ENCODE data around the gene LMNB1. TPM values are rescaled to one million over a fixed set of nuclear protein-coding genes. Genes with fewer than 3 reads are reported as not detected.
A peak's percentile ranks its signal among the peaks of the same experiment; 100 is the strongest.

The LMNB1 gene
- total RNA-seq, 1 experiment from 2014 or later = 220 TPM

DNA sequence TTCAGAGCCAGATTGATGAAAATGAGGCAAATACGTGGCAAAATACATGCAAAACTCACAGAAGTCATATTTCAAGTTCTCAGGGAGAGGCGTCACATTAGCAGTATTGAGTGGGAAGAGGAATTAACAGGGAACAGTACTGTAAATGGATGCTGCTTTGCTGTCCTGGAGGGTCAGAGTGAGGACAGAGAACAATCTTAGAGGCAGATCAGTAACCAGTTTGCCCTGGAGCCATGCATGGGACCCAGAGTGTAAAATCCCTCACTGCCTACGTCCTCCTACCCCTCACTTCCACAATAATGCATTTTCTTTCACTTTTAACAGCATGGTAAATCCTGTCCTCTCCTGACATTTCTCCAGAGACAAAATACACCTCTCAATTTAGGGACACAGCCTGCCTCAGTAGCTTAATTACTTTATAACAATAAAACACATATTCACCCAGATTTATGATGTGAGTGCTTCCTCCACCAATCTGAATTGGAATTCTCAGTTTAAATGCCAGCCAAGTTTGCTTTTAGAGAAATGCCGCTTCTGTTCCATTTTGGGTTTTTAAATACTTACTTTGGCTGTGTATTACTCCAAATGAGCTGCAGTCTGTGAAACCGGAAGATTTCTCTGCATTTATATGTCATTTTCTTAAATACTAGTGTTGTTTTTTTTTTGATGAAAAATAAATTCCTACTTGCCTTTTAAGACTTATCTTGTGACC is 70.0 kb downstream of the LMNB1 start (continued):
- TF ChIP-seq, protein P1, sequence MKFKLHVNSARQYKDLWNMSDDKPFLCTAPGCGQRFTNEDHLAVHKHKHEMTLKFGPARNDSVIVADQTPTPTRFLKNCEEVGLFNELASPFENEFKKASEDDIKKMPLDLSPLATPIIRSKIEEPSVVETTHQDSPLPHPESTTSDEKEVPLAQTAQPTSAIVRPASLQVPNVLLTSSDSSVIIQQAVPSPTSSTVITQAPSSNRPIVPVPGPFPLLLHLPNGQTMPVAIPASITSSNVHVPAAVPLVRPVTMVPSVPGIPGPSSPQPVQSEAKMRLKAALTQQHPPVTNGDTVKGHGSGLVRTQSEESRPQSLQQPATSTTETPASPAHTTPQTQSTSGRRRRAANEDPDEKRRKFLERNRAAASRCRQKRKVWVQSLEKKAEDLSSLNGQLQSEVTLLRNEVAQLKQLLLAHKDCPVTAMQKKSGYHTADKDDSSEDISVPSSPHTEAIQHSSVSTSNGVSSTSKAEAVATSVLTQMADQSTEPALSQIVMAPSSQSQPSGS (CRISPR knock-in tag; IDR thresholded peaks at IDR 0.05; ENCODE audit: borderline replicate concordance, low read depth) = no peak
- TF ChIP-seq, protein P2, sequence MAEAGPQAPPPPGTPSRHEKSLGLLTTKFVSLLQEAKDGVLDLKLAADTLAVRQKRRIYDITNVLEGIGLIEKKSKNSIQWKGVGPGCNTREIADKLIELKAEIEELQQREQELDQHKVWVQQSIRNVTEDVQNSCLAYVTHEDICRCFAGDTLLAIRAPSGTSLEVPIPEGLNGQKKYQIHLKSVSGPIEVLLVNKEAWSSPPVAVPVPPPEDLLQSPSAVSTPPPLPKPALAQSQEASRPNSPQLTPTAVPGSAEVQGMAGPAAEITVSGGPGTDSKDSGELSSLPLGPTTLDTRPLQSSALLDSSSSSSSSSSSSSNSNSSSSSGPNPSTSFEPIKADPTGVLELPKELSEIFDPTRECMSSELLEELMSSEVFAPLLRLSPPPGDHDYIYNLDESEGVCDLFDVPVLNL (CRISPR knock-in tag; IDR thresholded peaks at IDR 0.05; ENCODE audit: borderline replicate concordance, low read depth) = no peak
- TF ChIP-seq, protein P3, sequence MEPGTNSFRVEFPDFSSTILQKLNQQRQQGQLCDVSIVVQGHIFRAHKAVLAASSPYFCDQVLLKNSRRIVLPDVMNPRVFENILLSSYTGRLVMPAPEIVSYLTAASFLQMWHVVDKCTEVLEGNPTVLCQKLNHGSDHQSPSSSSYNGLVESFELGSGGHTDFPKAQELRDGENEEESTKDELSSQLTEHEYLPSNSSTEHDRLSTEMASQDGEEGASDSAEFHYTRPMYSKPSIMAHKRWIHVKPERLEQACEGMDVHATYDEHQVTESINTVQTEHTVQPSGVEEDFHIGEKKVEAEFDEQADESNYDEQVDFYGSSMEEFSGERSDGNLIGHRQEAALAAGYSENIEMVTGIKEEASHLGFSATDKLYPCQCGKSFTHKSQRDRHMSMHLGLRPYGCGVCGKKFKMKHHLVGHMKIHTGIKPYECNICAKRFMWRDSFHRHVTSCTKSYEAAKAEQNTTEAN (CRISPR knock-in tag; IDR thresholded peaks at IDR 0.05) = no peak
- TF ChIP-seq, protein P4, sequence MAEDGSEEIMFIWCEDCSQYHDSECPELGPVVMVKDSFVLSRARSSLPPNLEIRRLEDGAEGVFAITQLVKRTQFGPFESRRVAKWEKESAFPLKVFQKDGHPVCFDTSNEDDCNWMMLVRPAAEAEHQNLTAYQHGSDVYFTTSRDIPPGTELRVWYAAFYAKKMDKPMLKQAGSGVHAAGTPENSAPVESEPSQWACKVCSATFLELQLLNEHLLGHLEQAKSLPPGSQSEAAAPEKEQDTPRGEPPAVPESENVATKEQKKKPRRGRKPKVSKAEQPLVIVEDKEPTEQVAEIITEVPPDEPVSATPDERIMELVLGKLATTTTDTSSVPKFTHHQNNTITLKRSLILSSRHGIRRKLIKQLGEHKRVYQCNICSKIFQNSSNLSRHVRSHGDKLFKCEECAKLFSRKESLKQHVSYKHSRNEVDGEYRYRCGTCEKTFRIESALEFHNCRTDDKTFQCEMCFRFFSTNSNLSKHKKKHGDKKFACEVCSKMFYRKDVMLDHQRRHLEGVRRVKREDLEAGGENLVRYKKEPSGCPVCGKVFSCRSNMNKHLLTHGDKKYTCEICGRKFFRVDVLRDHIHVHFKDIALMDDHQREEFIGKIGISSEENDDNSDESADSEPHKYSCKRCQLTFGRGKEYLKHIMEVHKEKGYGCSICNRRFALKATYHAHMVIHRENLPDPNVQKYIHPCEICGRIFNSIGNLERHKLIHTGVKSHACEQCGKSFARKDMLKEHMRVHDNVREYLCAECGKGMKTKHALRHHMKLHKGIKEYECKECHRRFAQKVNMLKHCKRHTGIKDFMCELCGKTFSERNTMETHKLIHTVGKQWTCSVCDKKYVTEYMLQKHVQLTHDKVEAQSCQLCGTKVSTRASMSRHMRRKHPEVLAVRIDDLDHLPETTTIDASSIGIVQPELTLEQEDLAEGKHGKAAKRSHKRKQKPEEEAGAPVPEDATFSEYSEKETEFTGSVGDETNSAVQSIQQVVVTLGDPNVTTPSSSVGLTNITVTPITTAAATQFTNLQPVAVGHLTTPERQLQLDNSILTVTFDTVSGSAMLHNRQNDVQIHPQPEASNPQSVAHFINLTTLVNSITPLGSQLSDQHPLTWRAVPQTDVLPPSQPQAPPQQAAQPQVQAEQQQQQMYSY (CRISPR knock-in tag; IDR thresholded peaks at IDR 0.05) = no peak
- TF ChIP-seq TP53 (CRISPR knock-in tag; IDR thresholded peaks at IDR 0.05) = no peak
- TF ChIP-seq SOX15 (CRISPR knock-in tag; IDR thresholded peaks at IDR 0.05) = no peak
- no peak for TF ChIP-seq ZNF138 (CRISPR knock-in tag; conservative IDR thresholded peaks at IDR 0.05)
- no peak for TF ChIP-seq ESRRA (CRISPR knock-in tag; IDR thresholded peaks at IDR 0.05; ENCODE audit: borderline replicate concordance)
- TF ChIP-seq, protein P5, sequence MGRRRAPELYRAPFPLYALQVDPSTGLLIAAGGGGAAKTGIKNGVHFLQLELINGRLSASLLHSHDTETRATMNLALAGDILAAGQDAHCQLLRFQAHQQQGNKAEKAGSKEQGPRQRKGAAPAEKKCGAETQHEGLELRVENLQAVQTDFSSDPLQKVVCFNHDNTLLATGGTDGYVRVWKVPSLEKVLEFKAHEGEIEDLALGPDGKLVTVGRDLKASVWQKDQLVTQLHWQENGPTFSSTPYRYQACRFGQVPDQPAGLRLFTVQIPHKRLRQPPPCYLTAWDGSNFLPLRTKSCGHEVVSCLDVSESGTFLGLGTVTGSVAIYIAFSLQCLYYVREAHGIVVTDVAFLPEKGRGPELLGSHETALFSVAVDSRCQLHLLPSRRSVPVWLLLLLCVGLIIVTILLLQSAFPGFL (CRISPR knock-in tag; IDR thresholded peaks at IDR 0.05; ENCODE audit: borderline replicate concordance) = no peak
- no peak for TF ChIP-seq MYBL2 (CRISPR knock-in tag; IDR thresholded peaks at IDR 0.05)
- no peak for TF ChIP-seq NFYB (CRISPR knock-in tag; conservative IDR thresholded peaks at IDR 0.05; ENCODE audit: low read depth)

DNA sequence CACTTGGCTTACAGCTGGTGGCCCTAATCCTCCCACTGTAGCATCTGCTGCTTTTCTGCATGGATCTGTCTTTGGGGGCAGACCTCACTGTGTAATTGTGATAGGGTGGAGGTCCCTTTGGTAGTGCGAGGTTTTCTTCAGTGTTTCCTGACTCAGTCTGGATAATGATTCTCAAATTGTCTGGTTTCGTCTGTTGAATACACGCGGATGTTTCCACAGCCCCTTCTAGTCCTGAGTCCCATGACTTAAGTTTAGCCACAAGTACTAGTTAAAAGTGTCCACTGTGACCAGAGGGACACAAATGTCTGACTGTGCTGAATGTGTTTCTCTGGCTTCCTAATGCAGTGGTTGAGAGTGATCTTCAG is 70.5 kb downstream of the LMNB1 start:
- Mint-ChIP-seq H3K27me3 (ENCODE audit: low read depth) (no peaks in the 10 kb centered on the region; the same call in 1 of the 2 replicates), H3K4me3 (no peak overlapping the region), H3K27ac (peak overlapping the region; percentile 94), H3K4me1 (peaks cover 74% of the 10 kb centered on the region), H3K36me3 (peaks cover 19% of the 10 kb centered on the region), H3K9me3 (no peaks in the 10 kb centered on the region)
- ATAC-seq (no peak), DNase-seq (ENCODE audit: low spot score) (no peak)
- POLR2A ChIA-PET = interaction anchor here (0.7 kb wide), 1 partner anchor 63 kb away, joined by 3 read pairs; no protein-coding TSS in a partner anchor
- CTCF ChIA-PET = no interaction called here
- TF ChIP-seq, protein P5 (CRISPR knock-in tag; IDR thresholded peaks at IDR 0.05; ENCODE audit: borderline replicate concordance) = no peak
- TF ChIP-seq, protein P6, sequence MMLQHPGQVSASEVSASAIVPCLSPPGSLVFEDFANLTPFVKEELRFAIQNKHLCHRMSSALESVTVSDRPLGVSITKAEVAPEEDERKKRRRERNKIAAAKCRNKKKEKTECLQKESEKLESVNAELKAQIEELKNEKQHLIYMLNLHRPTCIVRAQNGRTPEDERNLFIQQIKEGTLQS (CRISPR knock-in tag; conservative IDR thresholded peaks at IDR 0.05) = no peak
- no peak for TF ChIP-seq ZNF232 (CRISPR knock-in tag; IDR thresholded peaks at IDR 0.05)
- TF ChIP-seq ETV6 (CRISPR knock-in tag; IDR thresholded peaks at IDR 0.05) = no peak
- TF ChIP-seq, protein P1 (CRISPR knock-in tag; IDR thresholded peaks at IDR 0.05; ENCODE audit: borderline replicate concordance, low read depth) = no peak
- no peak for TF ChIP-seq CREB1 (CRISPR knock-in tag; IDR thresholded peaks at IDR 0.05)
- no peak for TF ChIP-seq IRF2 (CRISPR knock-in tag; IDR thresholded peaks at IDR 0.05; ENCODE audit: borderline replicate concordance, low read depth)
- TF ChIP-seq, protein P7, sequence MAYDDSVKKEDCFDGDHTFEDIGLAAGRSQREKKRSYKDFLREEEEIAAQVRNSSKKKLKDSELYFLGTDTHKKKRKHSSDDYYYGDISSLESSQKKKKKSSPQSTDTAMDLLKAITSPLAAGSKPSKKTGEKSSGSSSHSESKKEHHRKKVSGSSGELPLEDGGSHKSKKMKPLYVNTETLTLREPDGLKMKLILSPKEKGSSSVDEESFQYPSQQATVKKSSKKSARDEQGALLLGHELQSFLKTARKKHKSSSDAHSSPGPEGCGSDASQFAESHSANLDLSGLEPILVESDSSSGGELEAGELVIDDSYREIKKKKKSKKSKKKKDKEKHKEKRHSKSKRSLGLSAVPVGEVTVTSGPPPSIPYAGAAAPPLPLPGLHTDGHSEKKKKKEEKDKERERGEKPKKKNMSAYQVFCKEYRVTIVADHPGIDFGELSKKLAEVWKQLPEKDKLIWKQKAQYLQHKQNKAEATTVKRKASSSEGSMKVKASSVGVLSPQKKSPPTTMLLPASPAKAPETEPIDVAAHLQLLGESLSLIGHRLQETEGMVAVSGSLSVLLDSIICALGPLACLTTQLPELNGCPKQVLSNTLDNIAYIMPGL (CRISPR knock-in tag; IDR thresholded peaks at IDR 0.05) = no peak

All from WTC11 (cell line).